Testis (tissue), 2 donors: Measurements from ENCODE around the gene BACH2.
"Not testable (repeated sequence)": the region's sequence is repeated elsewhere in the genome, so short reads cannot be mapped to it uniquely, and the experiment has no call there.

ENCODE experiments used
- POLR2A ChIP-seq: fragments of 450-650 bp; IDR thresholded peaks from one replicate; pipeline ENCODE4 v1.6.1; 2017; ENCODE audit warnings: antibody characterized with exemption, mild to moderate bottlenecking, moderate library complexity
- TF ChIP-seq, protein P1 (sequence below), 3 experiments: fragments of 450-650 bp in 2 of 3; fragments of 200-600 bp in 1 of 3; sonication (generic) in 1 of 3; IDR thresholded peaks; one replicate each; pipeline ENCODE4 v1.5.1; 2016 to 2019; ENCODE audit warnings: antibody characterized with exemption in 3 of 3, mild to moderate bottlenecking in 2 of 3, moderate library complexity in 1 of 3

DNA sequence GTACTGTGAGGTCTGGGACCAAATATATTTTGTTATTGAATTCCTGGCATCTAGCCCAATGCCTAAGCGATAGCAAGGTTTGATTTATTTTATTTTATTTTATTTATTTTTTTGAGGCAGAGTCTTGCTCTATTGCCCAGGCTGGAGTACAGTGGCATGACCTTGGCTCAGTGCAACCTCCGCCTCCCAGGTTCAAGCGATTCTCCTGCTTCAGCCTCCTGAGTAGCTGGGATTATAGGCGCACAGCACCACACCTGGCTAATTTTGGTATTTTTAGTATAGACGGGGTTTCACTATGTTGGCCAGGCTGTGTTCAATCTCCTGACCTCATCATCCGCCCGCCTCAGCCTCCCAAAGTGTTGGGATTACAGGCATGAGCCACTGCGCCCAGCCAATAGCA, 404.1 kb downstream of the BACH2 start:
- TF ChIP-seq, protein P1, sequence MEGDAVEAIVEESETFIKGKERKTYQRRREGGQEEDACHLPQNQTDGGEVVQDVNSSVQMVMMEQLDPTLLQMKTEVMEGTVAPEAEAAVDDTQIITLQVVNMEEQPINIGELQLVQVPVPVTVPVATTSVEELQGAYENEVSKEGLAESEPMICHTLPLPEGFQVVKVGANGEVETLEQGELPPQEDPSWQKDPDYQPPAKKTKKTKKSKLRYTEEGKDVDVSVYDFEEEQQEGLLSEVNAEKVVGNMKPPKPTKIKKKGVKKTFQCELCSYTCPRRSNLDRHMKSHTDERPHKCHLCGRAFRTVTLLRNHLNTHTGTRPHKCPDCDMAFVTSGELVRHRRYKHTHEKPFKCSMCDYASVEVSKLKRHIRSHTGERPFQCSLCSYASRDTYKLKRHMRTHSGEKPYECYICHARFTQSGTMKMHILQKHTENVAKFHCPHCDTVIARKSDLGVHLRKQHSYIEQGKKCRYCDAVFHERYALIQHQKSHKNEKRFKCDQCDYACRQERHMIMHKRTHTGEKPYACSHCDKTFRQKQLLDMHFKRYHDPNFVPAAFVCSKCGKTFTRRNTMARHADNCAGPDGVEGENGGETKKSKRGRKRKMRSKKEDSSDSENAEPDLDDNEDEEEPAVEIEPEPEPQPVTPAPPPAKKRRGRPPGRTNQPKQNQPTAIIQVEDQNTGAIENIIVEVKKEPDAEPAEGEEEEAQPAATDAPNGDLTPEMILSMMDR (IDR thresholded peaks at IDR 0.05): not testable (repeated sequence)
- TF ChIP-seq POLR2A: not testable (repeated sequence)
